Naive thymus-derived CD8-positive, alpha-beta T cell (primary cell): ENCODE data around the gene LAMTOR3. TPM values are rescaled to one million over a fixed set of nuclear protein-coding genes. Genes with fewer than 3 reads are reported as not detected.

Experiments
- polyA plus RNA-seq, 3 donors: library from polyadenylated mRNA; unstranded; fragments of 300-500 nt; fragmentation: Illumina TruSeq; gene quantifications; one replicate each; pipeline ENCODE4 v1.2.3, GENCODE V29; 2021
- total RNA-seq, 8 experiments: library from RNA in 2 of 8; stranded (reverse) in 2 of 8; gene quantifications; one replicate each; pipeline ENCODE4 v1.2.3 and lab custom pipeline; 2021 to 2026

The LAMTOR3 gene
- total and polyA plus RNA-seq, 5 experiments from 2014 or later = 24.9 to 35.6 (median 29.0) TPM

Other genes starting within 250 kb of the LAMTOR3 start
- not detected for gene C4orf54, start 236.6 kb downstream of the LAMTOR3 start, total RNA-seq
- gene C4orf54, start 236.6 kb downstream of the LAMTOR3 start, polyA plus RNA-seq = not detected
- gene DAPP1, start 77.6 kb downstream of the LAMTOR3 start, total RNA-seq = 10 to 100 TPM; 11.2 to 12.1 TPM
- gene DAPP1, start 77.6 kb downstream of the LAMTOR3 start, polyA plus RNA-seq = 10 to 100 TPM in 2 of 3 donors, 1 to 10 TPM in 1; 8.6 to 17.0 (median 12.2) TPM
- 10 to 100 TPM; 68.1 to 82.5 TPM for gene DNAJB14, start 52.2 kb upstream of the LAMTOR3 start, total RNA-seq
- gene DNAJB14, start 52.2 kb upstream of the LAMTOR3 start, polyA plus RNA-seq = 10 to 100 TPM; 40.3 to 48.9 (median 46.7) TPM
- gene H2AZ1, start 55.8 kb upstream of the LAMTOR3 start, total RNA-seq = 100 to 1,000 TPM; 163 to 167 TPM
- gene H2AZ1, start 55.8 kb upstream of the LAMTOR3 start, polyA plus RNA-seq = 100 to 1,000 TPM; 344 to 365 (median 362) TPM